ENCODE data around the gene ABCD1. TPM values are rescaled to one million over a fixed set of nuclear protein-coding genes. Genes with fewer than 3 reads are reported as not detected.
A peak's percentile ranks its signal among the peaks of the same experiment; 100 is the strongest.

The ABCD1 gene
- total and polyA plus RNA-seq, 10 of the 15 experiments (the other 5 are each of a cell fraction or from before 2014, with no cell fraction given) = 0.13 to 6.5 (median 1.4) TPM

DNA sequence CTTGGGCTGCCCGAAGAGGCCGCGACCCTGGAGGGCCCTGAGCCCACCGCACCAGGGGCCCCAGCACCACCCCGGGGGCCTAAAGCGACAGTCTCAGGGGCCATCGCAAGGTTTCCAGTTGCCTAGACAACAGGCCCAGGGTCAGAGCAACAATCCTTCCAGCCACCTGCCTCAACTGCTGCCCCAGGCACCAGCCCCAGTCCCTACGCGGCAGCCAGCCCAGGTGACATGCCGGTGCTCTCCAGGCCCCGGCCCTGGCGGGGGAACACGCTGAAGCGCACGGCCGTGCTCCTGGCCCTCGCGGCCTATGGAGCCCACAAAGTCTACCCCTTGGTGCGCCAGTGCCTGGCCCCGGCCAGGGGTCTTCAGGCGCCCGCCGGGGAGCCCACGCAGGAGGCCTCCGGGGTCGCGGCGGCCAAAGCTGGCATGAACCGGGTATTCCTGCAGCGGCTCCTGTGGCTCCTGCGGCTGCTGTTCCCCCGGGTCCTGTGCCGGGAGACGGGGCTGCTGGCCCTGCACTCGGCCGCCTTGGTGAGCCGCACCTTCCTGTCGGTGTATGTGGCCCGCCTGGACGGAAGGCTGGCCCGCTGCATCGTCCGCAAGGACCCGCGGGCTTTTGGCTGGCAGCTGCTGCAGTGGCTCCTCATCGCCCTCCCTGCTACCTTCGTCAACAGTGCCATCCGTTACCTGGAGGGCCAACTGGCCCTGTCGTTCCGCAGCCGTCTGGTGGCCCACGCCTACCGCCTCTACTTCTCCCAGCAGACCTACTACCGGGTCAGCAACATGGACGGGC lies 579 bp downstream of the ABCD1 start (continued):
- TF ChIP-seq ZBTB4 (CRISPR knock-in tag; IDR thresholded peaks at IDR 0.05) (no peak), MLLT1 (IDR thresholded peaks at IDR 0.05) (no peak)

GRCh38 chrX:153725832-153726285 lies 1.2 kb downstream of the ABCD1 start:
- ChIA-PET SMC1A (ENCODE audit: uncharacterized antibody, unreplicated experiment) (no interaction called here), CTCF (no interaction called here), RAD21 (ENCODE audit: unreplicated experiment) (no interaction called here), POLR2A (interaction anchor here (0.6 to 1.3 kb wide), 3 partner anchors 9 to 201 kb away, joined by 3 to 6 read pairs (median 4); partner anchors contain the start of gene ARHGAP4)
- no peak overlapping the region; the same call in 1 of the 2 replicates for H3K27ac ChIP-seq (ENCODE audit: control insufficient read depth, insufficient read depth)
- peak overlapping the region; percentile 71 for H3K4me2 ChIP-seq (ENCODE audit: control insufficient read depth, insufficient read depth)
- no peak overlapping the region for H3K4me3 ChIP-seq
- H3K9me3 ChIP-seq (replicated peaks; ENCODE audit: control insufficient read depth, insufficient read depth, low read length) = no peaks in the 10 kb centered on the region; the same call in 2 of the 3 replicates
- DNase-seq (ENCODE audit: low read depth, low spot score) (no peak), ATAC-seq (no peak), FAIRE-seq (no peak)
- H4K20me1 ChIP-seq (ENCODE audit: control insufficient read depth, insufficient read depth) = no peaks in the 10 kb centered on the region
- H3K36me3 ChIP-seq (ENCODE audit: control insufficient read depth in 2 of 2, insufficient read depth in 2 of 2, low read length in 1 of 2) = peaks cover 0 to under 1% of the 10 kb centered on the region in 2 experiments; a peak in 1 of 4 replicates
- intact Hi-C loops (cut with micrococcal nuclease; ENCODE audit: unreplicated experiment) (no loop called here), in situ Hi-C loops (cut with MboI) (no loop called here)
- WGBS (ENCODE audit: insufficient coverage, insufficient replicate concordance, low lambda C conversion rate, missing lambda C conversion rate) = 89% methylated on average over 29 of the region's 35 CpGs
- BruUV-seq (replicated peaks) = no TSS peak
- no peak overlapping the region for H3K9ac ChIP-seq (ENCODE audit: control insufficient read depth, insufficient read depth, low read length)
- H3K4me1 ChIP-seq (ENCODE audit: control insufficient read depth, insufficient read depth, low read length) = peaks cover 30% of the 10 kb centered on the region
- TF ChIP-seq YY1 (IDR thresholded peaks at IDR 0.05; ENCODE audit: low read depth, low read length) = no peak
- no peak for TF ChIP-seq CHD4 (IDR thresholded peaks at IDR 0.05)
- no peak for TF ChIP-seq ETV6 (conservative IDR thresholded peaks at IDR 0.05 in 1 of 2, IDR thresholded peaks at IDR 0.05 in 1 of 2; ENCODE audit: borderline replicate concordance in 1 of 2, low read depth in 1 of 2)
- no peak for TF ChIP-seq MLLT1 (IDR thresholded peaks at IDR 0.05)
- TF ChIP-seq POLR2A (IDR thresholded peaks at IDR 0.05; ENCODE audit: low read depth, low read length) = no peak
- TF ChIP-seq POLR2AphosphoS5 (IDR thresholded peaks at IDR 0.05; ENCODE audit: low read length) = no peak
- no peaks in the 10 kb centered on the region for H3K27me3 ChIP-seq (replicated peaks in 1 of 2; ENCODE audit: control insufficient read depth in 2 of 2, insufficient read depth in 2 of 2, low read length in 1 of 2)
- H3K79me2 ChIP-seq (ENCODE audit: control insufficient read depth, insufficient read depth, low read length) = peaks cover 17% of the 10 kb centered on the region
- no peak overlapping the region for H2AFZ ChIP-seq (ENCODE audit: control insufficient read depth, low read depth, low read length)
